ENCODE measurements around the gene TIMM44. TPM values are rescaled to one million over a fixed set of nuclear protein-coding genes. Genes with fewer than 3 reads are reported as not detected.

Gene TIMM44
- total and polyA plus RNA-seq, 9 donors, result 29.8 to 110 (median 50.3) TPM

- Histone ChIP-seq H3K4me1 (ENCODE audit: insufficient read depth) (peaks cover 13% of the 10 kb centered on the region), H3K36me3 (no peaks in the 10 kb centered on the region), H3K27me3 (no peaks in the 10 kb centered on the region), H3K27ac (no peak overlapping the region), H3K9me3 (no peaks in the 10 kb centered on the region), H3K4me3 (no peak overlapping the region)
- no peak for TF ChIP-seq EP300 (IDR thresholded peaks at IDR 0.05)
- 86 to 90% (median 88%) methylated on average over 17 to 19 of the region's 19 CpGs for WGBS, 3 donors
- intact Hi-C loops (cut with DNase I), result no loop called here
- peak in 3 of 5 donors; percentile 23 to 35 (median 31) for DNase-seq
Observed at GRCh38 chr19:7908742-7909461, 34.6 kb downstream of the TIMM44 start.

- intact Hi-C loops (cut with DNase I), result no loop called here
- Histone ChIP-seq H3K36me3 (no peaks in the 10 kb centered on the region), H3K27ac (no peak overlapping the region), H3K27me3 (no peaks in the 10 kb centered on the region), H3K4me1 (ENCODE audit: insufficient read depth) (peaks cover 13% of the 10 kb centered on the region), H3K4me3 (no peak overlapping the region), H3K9me3 (no peaks in the 10 kb centered on the region)
- TF ChIP-seq CTCF (IDR thresholded peaks at IDR 0.05) (no peak), POLR2A (IDR thresholded peaks at IDR 0.05) (no peak), EP300 (IDR thresholded peaks at IDR 0.05) (no peak)
- WGBS, 3 donors, result 79 to 83% (median 79%) methylated on average over 14 of the region's 14 CpGs
- DNase-seq, result peak in 3 of 5 donors; percentile 23 to 37 (median 31)
Observed at GRCh38 chr19:7908078-7908699, 35.3 kb downstream of the TIMM44 start.

- TF ChIP-seq POLR2A (IDR thresholded peaks at IDR 0.05), result no peak
- TF ChIP-seq EP300 (IDR thresholded peaks at IDR 0.05), result no peak
- no peaks in the 10 kb centered on the region for H3K9me3 ChIP-seq
- H3K27ac ChIP-seq, result no peak overlapping the region
- H3K4me3 ChIP-seq, result no peak overlapping the region
- 87 to 92% (median 90%) methylated on average over 11 of the region's 11 CpGs for WGBS, 3 donors
- peak in 3 of 5 donors; percentile 22 to 35 (median 25) for DNase-seq
- H3K4me1 ChIP-seq (ENCODE audit: insufficient read depth), result peaks cover 13% of the 10 kb centered on the region
- intact Hi-C loops (cut with DNase I), result no loop called here
- H3K36me3 ChIP-seq, result no peaks in the 10 kb centered on the region
- no peaks in the 10 kb centered on the region for H3K27me3 ChIP-seq
Observed at GRCh38 chr19:7907544-7907943, 35.9 kb downstream of the TIMM44 start.

- H3K27ac ChIP-seq, result no peak overlapping the region
- H3K4me3 ChIP-seq, result no peak overlapping the region
- DNase-seq, result peak in 3 of 5 donors; percentile 19 to 34 (median 24)
- no peaks in the 10 kb centered on the region for H3K9me3 ChIP-seq
- intact Hi-C loops (cut with DNase I), result no loop called here
- peaks cover 13% of the 10 kb centered on the region for H3K4me1 ChIP-seq (ENCODE audit: insufficient read depth)
- H3K27me3 ChIP-seq, result no peaks in the 10 kb centered on the region
- WGBS, 3 donors, result 87 to 89% (median 88%) methylated on average over 19 of the region's 19 CpGs
- H3K36me3 ChIP-seq, result no peaks in the 10 kb centered on the region
- TF ChIP-seq CTCF (IDR thresholded peaks at IDR 0.05) (no peak), POLR2A (IDR thresholded peaks at IDR 0.05) (no peak), EP300 (IDR thresholded peaks at IDR 0.05) (no peak)
Observed at GRCh38 chr19:7907122-7907521, 36.3 kb downstream of the TIMM44 start.

- H3K27ac ChIP-seq, result no peak overlapping the region
- peaks cover 13% of the 10 kb centered on the region for H3K4me1 ChIP-seq (ENCODE audit: insufficient read depth)
- DNase-seq, result peak in 3 of 5 donors; percentile 30 to 43 (median 33)
- H3K9me3 ChIP-seq, result no peaks in the 10 kb centered on the region
- no peaks in the 10 kb centered on the region for H3K36me3 ChIP-seq
- no peak for TF ChIP-seq POLR2A (IDR thresholded peaks at IDR 0.05)
- no peak for TF ChIP-seq CTCF (IDR thresholded peaks at IDR 0.05)
- no peak for TF ChIP-seq EP300 (IDR thresholded peaks at IDR 0.05)
- no peaks in the 10 kb centered on the region for H3K27me3 ChIP-seq
- intact Hi-C loops (cut with DNase I), result no loop called here
- WGBS, 3 donors, result 70 to 81% (median 77%) methylated on average over 10 of the region's 10 CpGs
- H3K4me3 ChIP-seq, result no peak overlapping the region
Observed at GRCh38 chr19:7905859-7906258, 37.6 kb downstream of the TIMM44 start.

All from ovary (tissue), 9 donors.